Testis (tissue), 3 donors: ENCODE data around the gene GCNT1. TPM values are rescaled to one million over a fixed set of nuclear protein-coding genes. Genes with fewer than 3 reads are reported as not detected.

Experiments used
- DNase-seq: peaks from one replicate; pipeline ENCODE4 v3.0.0-alpha.2; 2019
- H3K27ac ChIP-seq, 2 donors: fragments of 200-600 bp; sonication (generic); one replicate each; pipeline ENCODE4 v1.5.1; 2019
- H3K27me3 ChIP-seq: fragments of 200-600 bp; sonication (generic); one replicate; pipeline ENCODE4 v1.5.1; 2019
- H3K36me3 ChIP-seq: fragments of 200-600 bp; sonication (generic); one replicate; pipeline ENCODE4 v1.5.1; 2017; ENCODE audit warnings: low read depth; ENCODE audit errors: missing control alignments
- H3K4me1 ChIP-seq: fragments of 200-600 bp; sonication (generic); one replicate; pipeline ENCODE4 v1.5.1; 2019
- H3K4me3 ChIP-seq, 2 donors: fragments of 200-600 bp; sonication (generic); one replicate each; pipeline ENCODE4 v1.5.1; 2017 to 2019
- H3K9me3 ChIP-seq: fragments of 200-600 bp; sonication (generic); one replicate; pipeline ENCODE4 v1.5.1; 2017
- POLR2A ChIP-seq: fragments of 450-650 bp; IDR thresholded peaks from one replicate; pipeline ENCODE4 v1.6.1; 2017; ENCODE audit warnings: antibody characterized with exemption, mild to moderate bottlenecking, moderate library complexity
- WGBS, 2 donors: methylation state at CpG; one replicate each; pipeline ENCODE4 v1.1.5; 2018; 5-methylcytosine and 5-hydroxymethylcytosine counted together
- intact Hi-C: fragments of 100-400 bp; cut with DNase I; formaldehyde crosslinking; loops from one replicate; pipeline ENCODE4 v1.15.1; 2023; ENCODE audit warnings: low total_unique reads
- polyA plus RNA-seq: library from polyadenylated mRNA; stranded (reverse); fragments of 350-450 nt; fragmentation: Illumina TruSeq; extraction: RNeasy Lipid Tissue Mini Kit (QIAGEN cat#74804); gene quantifications from one replicate; pipeline ENCODE4 v1.2.3, GENCODE V29; 2014; ENCODE audit warnings: low read depth, low replicate concordance; ENCODE audit not compliant: insufficient read depth
- total RNA-seq, 2 donors: library from RNA; depleted of rRNA; stranded (reverse); fragments of >200 nt; gene quantifications; one replicate each; pipeline ENCODE4 v1.2.3, GENCODE V29; 2016
- TF ChIP-seq, protein P1 (sequence below), 3 experiments: fragments of 450-650 bp in 2 of 3; fragments of 200-600 bp in 1 of 3; sonication (generic) in 1 of 3; IDR thresholded peaks; one replicate each; pipeline ENCODE4 v1.5.1; 2016 to 2019; ENCODE audit warnings: antibody characterized with exemption in 3 of 3, mild to moderate bottlenecking in 2 of 3, moderate library complexity in 1 of 3

Gene GCNT1
- total and polyA plus RNA-seq, 3 donors from 2014 or later = 2.1 to 7.5 (median 6.0) TPM

DNA sequence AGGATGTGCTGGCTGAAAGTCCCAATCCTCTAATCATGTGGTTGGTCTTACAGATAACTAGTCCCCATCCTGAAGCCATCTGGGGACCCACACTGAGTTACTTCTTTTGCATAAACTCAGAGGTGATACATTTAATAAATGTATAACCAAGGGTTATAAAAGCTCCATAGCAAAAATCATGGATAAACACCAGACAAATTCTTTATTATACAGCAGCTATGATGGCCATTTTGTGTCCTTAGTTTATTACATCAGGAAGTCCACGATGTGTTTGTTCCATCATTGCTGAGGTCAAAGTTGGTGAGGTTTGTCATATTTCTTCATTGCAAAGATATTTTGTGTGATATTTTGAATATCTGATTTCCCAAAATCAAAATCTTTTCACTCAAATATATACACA, 80.2 kb downstream of the GCNT1 start:
- Histone ChIP-seq H3K27me3 (no peaks in the 10 kb centered on the region), H3K27ac (no peak overlapping the region), H3K4me3 (no peak overlapping the region), H3K36me3 (no peaks in the 10 kb centered on the region), H3K4me1 (no peaks in the 10 kb centered on the region), H3K9me3 (no peaks in the 10 kb centered on the region)
- 89 to 92% methylated on average over 1 of the region's 1 CpG for WGBS, 2 donors
- TF ChIP-seq POLR2A = no peak
- TF ChIP-seq, protein P1, sequence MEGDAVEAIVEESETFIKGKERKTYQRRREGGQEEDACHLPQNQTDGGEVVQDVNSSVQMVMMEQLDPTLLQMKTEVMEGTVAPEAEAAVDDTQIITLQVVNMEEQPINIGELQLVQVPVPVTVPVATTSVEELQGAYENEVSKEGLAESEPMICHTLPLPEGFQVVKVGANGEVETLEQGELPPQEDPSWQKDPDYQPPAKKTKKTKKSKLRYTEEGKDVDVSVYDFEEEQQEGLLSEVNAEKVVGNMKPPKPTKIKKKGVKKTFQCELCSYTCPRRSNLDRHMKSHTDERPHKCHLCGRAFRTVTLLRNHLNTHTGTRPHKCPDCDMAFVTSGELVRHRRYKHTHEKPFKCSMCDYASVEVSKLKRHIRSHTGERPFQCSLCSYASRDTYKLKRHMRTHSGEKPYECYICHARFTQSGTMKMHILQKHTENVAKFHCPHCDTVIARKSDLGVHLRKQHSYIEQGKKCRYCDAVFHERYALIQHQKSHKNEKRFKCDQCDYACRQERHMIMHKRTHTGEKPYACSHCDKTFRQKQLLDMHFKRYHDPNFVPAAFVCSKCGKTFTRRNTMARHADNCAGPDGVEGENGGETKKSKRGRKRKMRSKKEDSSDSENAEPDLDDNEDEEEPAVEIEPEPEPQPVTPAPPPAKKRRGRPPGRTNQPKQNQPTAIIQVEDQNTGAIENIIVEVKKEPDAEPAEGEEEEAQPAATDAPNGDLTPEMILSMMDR (IDR thresholded peaks at IDR 0.05) = no peak
- intact Hi-C loops = no loop called here
- no peak for DNase-seq

DNA sequence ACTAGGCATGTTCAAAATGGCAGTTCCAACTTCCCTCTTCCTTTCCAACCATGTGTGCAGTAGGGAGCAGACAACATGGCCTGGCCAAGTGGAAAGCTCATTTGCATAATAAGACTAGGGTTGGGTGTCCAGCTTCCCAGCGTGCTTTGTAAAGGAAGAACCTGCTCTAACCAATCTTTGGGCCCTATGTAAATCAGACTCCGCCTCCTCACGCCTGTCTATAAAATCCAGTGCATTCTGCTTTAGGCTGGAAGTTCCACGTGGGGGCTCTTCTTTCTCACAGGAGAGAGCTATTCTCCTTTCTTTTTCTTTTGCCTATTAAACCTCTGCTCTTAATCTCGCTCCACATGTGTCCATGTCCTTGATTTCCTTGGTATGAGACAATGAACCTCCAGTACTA, 83.4 kb downstream of the GCNT1 start:
- peak; percentile 51 for DNase-seq
- Histone ChIP-seq H3K27me3 (no peaks in the 10 kb centered on the region), H3K36me3 (no peaks in the 10 kb centered on the region), H3K9me3 (no peaks in the 10 kb centered on the region), H3K27ac (no peak overlapping the region), H3K4me1 (no peaks in the 10 kb centered on the region), H3K4me3 (no peak overlapping the region)
- intact Hi-C loops = no loop called here
- no peak for TF ChIP-seq POLR2A
- TF ChIP-seq, protein P1 (IDR thresholded peaks at IDR 0.05) = no peak
- WGBS, 2 donors = 44 to 65% methylated on average over 5 of the region's 5 CpGs

DNA sequence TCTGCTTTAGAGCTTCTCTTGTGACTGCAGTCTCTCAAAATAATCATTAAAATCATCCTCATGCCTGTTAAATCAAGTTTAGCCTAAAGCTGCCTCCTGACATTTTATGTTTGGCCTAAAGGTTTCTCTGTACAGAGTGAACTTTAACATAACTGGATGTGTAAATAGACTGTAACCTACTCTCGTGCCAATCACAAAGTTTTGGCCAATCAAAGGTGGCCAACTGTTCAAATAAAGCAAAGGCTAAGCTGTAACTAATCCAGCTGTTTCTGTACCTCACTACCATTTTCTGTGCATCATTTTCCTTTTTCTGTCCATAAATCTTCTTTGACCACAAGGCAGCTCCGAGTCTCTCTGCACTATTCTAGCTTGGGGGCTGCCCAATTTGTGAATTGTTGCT, 86.2 kb downstream of the GCNT1 start:
- TF ChIP-seq, protein P1 (IDR thresholded peaks at IDR 0.05) = no peak
- no peak for TF ChIP-seq POLR2A
- Histone ChIP-seq H3K9me3 (no peaks in the 10 kb centered on the region), H3K27ac (no peak overlapping the region), H3K4me1 (no peaks in the 10 kb centered on the region), H3K27me3 (no peaks in the 10 kb centered on the region), H3K4me3 (no peak overlapping the region), H3K36me3 (no peaks in the 10 kb centered on the region)
- WGBS, 2 donors = 76 to 83% methylated on average over 2 of the region's 2 CpGs
- DNase-seq = no peak
- intact Hi-C loops = no loop called here

- no peaks in the 10 kb centered on the region for H3K4me1 ChIP-seq
- H3K27ac ChIP-seq = no peak overlapping the region
- WGBS, 2 donors = 84 to 90% methylated on average over 1 of the region's 1 CpG
- H3K27me3 ChIP-seq = no peaks in the 10 kb centered on the region
- H3K36me3 ChIP-seq = no peaks in the 10 kb centered on the region
- TF ChIP-seq, protein P1 (IDR thresholded peaks at IDR 0.05) = no peak
- no peak for TF ChIP-seq POLR2A
- DNase-seq = no peak
- H3K9me3 ChIP-seq = no peaks in the 10 kb centered on the region
- no peak overlapping the region for H3K4me3 ChIP-seq
- intact Hi-C loops = no loop called here
Measured at GRCh38 chr9:76552181-76552580, 93.2 kb downstream of the GCNT1 start.

- peak overlapping the region in 1 of 2 donors; percentile 2 for H3K4me3 ChIP-seq
- no peaks in the 10 kb centered on the region for H3K4me1 ChIP-seq
- H3K9me3 ChIP-seq = no peaks in the 10 kb centered on the region
- no peak for DNase-seq
- H3K27ac ChIP-seq = no peak overlapping the region
- WGBS, 2 donors = 69 to 72% methylated on average over 11 of the region's 11 CpGs
- H3K36me3 ChIP-seq = no peaks in the 10 kb centered on the region
- H3K27me3 ChIP-seq = no peaks in the 10 kb centered on the region
- intact Hi-C loops = no loop called here
- TF ChIP-seq, protein P1 (IDR thresholded peaks at IDR 0.05) = no peak
- TF ChIP-seq POLR2A = no peak
Measured at GRCh38 chr9:76552751-76553455, 93.9 kb downstream of the GCNT1 start.
